CD4-positive, alpha-beta T cell treated with Interleukin-6 at 100 ng/mL for 8 hours (primary cell): Measurements from ENCODE around the gene IGFBP4.

ENCODE experiments used
- DNase-seq: peaks from one replicate; pipeline ENCODE4 v3.0.0-alpha.2; 2020; ENCODE audit warnings: mixed read lengths, low spot score

IGFBP4 gene

DNA sequence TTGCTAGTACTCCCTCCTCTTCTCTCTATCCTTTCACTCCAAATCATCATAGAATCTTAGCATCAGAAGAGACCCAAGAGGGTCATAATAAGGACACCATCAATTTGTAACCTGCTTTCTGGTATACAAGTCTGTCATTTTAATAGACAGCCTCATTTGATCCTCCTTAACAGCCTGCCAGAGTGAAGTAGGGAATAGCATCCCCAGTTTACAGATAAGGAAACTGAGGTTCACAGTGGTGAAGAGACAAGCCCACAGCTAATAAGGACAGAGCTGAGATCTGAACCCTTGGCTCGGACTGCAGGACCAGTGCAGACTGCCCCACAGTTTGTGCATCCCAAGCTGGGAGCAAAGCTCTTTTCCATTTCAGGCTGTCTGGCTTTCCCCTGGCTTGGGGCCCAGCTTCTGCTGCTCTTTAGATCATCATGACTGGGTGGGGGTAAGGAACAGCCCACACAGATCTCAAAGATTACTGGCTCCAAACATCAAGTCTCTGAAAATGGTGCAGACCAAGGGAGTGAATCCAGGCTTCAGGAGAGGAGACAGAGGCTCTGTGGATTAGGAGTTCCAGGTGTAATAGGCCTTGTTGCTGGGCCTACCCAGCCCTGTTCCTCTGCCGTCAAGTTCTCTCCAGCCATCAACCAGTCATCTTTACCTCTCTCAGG lies 10.3 kb upstream of the IGFBP4 start:
- no peak for DNase-seq

DNA sequence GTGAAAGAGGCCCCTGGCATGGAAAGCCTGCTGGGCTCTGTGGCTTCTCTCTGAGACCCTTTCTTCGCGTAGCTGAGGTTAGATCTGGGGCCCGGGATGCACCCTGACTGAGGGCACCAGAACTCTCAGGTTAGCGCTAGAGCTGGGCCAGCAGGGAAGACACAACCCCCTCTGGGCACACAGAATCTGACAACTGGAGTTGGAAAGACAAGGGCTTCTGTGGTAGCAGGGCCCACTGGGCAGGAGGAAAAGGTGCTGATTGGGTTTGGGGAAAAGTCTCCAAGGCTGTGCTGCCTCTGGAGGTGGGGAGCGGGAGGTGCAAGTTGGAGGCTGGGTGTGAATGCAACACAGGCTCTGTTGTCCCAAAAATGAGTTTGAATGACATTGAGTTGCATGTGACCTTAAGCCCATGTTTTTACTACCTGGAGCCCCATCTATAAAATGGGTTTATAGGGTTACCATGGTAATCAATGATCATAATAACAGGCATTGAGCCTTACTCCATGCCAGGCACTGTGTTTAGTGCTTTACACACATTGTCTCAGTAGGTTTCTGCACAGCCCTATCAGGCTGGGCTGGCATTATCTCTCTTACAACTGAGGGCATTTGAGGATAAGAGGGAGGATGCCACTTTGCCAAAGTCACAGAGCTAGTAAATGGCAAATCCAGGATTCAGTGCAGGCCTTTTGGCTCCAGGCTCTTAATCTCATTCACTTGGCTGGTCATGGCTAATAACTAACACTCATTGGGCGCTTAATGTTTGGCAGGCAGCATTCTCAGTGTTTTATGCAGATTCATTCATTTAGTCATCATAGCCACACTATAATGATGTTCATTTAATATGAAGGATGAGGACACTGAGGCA lies 9.5 kb upstream of the IGFBP4 start:
- no peak for DNase-seq

DNA sequence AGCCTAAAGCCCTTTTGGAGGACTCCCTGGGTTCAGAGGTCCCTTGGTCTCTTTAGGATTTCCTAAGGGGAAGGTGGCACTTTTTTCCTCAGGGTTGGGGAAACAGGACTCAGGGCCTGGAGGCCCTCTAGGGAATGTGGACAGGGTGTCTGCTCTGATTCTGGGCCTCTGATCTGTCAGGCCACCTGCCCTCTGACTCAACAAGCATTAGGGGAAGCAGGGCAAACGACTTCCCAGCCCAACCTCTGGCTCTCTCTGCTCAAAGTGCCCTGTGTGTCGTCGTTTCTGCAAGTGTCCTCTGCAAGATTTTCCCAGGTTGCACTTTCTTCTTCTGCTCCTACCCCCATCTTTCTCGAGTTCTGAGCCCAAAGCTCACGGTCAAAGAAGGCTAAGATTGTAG lies 6.6 kb upstream of the IGFBP4 start:
- no peak for DNase-seq

DNA sequence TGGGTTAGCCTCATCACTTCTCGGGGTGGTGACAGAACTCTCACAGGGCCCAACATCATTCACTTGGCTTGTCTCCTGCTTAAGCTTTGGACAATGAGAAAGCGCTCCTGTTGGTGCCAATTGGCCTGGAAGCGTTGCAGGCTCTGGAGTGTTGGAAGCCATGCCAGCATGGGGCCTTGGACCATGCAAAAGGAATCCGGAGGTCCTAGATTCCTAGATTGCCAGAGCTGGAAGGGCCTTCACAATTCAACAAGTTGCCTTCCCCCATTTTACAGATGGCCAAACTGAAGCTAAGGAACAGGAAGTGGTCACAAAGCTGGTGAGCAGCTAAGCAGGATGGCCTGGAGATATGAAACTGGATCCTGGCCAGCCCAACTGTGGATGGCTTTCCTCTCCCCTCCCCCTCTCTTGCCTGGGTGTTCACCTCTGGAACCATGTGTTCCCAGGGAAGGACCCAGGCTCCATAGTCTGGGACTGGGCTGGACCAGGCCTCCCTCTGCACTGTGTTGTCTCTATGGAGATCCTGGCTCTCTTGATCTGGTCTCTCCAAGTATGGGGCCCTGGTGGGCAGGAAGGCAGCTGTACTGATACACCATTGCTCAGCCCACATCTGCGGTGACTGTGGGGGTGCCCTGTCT lies 6.0 kb upstream of the IGFBP4 start:
- no peak for DNase-seq

DNA sequence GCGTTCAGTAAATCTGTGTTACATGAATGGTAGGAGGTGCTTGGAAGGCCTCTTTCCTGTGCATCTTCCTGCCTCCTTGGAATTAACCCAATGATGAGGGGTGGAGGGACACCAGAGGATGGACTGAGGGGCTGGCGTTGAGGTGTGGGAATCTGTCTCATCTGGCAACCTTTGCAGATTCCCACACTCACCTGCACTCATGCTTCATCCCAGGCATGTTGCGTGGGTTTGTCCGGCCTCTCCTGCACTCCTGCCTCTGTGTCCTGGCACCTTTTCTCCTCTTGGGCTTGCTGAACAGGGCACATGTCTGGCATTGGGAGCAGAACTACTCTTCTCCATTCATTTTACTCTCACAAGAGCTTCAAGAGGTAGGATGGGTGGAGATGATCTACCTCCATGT lies 3.1 kb upstream of the IGFBP4 start:
- no peak for DNase-seq

DNA sequence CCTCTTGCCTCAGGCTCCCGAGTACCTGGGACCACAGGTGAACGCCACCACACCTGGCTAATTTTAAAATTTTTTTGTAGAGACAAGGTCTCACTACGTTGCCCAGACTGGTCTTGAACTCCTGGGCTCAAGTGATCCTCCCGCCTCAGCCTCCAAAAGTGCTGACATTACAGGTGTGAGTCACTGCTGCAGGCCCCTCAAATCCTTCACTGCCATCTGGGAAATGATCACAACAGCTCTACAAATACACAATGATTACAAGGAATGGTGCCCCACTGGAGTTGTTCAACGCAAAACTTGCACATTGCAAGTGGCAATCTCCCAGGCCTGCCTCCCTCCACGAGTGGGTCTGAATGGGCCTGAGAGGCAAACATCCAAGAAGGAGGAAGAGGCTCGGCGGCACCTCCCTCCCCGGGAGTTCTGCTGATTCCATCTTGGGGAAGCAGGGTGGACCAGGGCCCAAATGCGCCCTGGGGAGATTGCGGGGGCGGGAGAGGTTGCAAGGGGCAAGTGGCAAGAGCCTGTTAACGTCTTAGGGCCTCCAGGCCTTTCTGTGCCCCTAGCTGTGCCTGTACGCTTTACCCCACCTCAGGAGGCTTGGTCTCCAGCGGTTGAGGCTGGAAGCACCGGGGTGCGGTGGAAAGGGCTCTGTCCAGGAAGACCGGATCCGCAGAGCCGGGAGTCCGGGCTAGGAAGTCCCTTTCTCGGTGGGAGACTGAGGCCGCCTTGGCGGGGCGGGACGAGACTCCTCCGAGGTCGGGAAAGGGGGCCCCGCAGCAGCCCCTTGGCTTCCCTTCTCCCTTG lies 656 bp upstream of the IGFBP4 start:
- no peak for DNase-seq

DNA sequence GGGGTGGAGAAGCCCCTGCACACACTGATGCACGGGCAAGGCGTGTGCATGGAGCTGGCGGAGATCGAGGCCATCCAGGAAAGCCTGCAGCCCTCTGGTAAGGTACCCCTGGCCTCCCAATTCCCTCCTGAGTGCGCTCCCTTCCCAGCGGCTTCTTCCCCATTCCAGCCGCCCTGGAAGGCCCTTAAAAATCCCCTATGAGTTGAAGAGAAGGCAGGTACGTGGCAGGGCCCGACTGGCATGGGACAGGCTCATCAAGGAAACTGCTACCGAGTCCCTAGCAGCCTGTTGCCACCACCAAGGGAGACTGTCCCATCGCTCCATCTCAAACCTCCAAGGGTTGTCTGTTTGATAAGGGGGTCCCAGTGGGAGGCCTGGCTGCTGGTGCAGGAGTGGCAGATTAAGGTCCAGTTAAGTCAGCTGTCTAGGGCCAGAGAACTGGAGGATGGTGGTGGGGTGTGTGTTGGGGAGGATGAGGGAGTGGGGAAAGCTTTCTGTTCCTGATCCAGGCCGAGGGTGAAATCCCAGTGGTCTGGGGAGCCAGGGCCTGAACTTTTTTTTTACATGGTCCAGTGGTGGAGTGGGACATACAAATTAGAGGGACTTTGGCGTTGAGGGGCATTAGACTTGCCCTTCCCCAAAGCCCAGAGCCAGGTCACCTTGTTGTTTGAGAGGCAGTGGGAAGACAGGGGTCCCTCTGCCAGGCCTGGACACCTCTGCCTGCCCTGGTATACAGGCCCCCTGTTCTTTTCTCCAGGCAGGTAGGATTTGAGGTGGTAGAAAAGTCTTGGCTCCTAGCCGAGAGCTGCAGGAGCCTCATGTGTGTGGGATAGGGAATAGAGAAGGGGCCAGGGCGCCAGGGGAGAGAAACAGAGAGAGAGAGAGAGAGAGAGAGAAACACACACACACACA lies 994 bp downstream of the IGFBP4 start:
- no peak for DNase-seq

DNA sequence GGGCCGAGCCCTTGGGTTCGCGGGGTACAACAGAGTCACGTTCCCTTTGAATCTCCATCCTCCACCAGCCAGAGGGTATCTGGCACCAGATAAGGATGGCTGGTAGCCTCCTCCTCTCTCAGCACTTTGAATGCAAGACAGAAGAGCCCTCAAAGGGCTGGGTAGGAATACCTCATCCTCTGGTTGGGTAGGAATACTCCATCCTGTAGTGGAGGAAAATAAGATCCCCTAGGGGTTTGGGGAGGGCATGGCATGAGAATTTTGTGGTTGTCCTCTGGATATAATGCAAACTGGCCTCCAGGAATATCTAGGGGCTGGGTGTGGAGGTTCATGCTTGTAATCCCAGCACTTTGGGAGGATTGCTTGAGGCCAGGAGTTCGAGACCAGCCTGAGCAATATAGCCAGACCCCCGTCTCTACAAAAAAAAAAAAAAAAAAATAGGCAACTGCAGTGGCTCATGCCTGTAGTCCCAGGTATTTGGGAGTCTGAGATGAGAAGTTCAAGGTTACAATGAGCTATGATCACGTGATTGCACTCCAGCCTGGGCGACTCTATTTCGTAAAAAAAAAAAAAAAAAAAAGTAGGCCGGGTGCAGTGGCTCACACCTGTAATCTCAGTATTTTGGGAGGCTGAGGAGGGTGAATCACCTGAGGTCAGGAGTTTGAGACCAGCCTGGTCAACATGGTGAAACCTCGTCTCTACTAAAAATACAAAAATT lies 2.7 kb downstream of the IGFBP4 start:
- DNase-seq, result no peak

DNA sequence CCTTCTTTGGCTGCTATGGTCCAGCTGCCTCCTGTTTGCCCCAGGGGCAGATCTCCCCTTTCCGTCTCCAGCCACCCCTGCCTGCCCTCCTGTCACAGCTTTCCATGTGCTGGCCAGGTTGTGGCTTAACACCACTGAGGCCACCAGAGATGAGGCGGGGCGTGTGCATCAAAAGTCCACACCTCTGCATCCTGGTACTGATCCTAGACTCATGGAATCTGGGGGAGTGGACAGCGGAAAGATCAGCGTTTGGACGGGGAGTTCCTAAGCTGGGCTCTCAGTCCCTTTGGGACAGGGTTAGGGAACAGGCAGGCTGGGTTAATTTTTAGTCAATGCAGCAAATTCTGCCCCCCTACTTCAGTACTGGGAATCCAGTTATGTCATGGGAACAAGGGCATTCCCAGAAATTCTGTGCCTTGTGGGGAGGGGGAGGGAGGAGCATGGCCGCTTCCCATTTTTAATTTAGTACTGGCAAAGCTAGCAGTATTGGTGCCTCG lies 3.9 kb downstream of the IGFBP4 start:
- no peak for DNase-seq

DNA sequence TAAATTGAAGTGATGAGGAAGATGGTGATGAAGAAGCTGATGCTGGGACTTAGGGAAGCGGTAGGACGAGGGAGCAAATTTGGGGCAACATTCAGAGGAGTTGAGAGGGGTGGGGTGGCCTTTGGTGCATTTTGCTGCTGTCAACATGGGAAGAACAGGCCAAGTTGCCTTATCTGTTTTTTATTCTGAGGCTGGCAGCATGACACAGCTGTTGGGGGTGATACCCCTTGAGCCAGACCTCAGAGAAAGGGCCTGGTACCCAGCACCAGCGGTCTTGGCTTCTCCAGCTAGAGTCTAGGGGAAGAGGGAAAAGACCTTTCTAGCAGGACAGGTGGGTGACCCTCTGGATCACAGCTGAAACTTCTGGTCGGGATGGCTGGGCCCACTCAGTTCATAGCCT lies 4.6 kb downstream of the IGFBP4 start:
- no peak for DNase-seq

DNA sequence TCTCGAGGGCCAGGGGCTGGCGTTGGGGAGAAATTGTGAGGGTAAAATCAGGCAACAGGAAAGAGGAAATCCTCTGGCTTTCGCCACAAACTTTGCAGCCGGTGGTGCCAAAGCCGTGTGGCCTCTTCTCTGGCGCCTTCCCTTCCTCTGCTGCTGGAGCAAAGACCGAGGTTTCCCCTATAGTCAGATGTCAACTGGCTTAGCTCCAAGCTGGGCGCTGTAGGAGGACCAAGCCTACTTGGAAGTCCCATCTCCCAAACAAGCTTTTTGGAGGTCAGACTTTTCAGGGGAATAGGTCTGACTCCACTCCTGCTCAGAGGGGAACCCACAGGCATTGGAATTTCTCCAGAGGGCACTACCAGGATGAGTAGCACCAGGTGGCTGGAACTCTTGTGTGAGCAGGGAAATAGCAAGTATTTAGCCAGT lies 5.0 kb downstream of the IGFBP4 start:
- no peak for DNase-seq

DNA sequence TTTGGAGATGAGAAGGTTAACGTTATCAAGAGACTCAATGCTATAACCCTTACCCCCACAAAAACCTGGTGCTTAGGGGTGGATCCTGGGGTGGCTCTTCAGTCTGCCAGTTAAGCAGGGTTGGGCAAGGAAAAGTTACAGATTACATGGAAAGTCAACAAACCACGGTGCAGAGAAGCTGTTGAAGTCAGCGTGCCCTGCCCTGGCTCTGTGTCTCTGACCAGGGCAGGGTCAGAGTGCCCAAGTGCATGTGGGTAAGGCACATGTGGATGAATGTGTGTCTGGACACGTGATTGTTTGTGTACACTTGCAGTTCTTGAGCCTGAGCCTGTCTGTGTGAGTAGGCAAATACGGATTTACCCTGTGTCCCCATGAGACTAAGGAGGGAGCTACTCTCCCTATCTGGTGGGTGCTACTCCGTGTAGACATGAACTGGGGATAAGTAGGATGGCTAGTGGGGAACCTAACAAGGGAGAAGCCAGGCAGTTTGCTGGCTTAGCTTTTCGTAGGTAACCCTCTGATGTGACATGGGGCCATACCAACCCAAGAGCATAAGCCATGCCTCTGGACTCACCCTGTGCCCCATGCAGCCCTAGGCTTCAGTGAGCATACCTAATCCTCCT lies 5.5 kb downstream of the IGFBP4 start:
- no peak for DNase-seq

DNA sequence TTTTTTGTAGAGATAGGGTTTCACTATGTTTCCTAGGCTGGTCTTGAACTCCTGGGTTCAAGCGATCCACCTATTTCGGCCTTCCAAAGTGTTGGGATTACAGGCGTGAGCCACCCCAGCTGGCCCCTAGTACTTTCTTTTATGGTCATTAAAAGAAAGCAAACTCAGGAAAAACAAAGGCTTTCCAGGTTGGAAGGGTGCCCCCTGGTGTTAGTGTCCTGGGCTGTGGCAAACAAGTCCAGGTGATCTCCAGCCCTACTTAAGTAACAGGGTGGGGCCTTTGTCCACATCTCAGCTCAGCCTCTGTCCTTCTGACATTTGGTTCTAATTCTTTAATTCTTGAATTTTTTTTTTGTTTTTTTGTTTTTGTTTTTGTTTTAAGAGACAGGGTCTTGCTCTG lies 6.9 kb downstream of the IGFBP4 start:
- DNase-seq, result peak; percentile 38

DNA sequence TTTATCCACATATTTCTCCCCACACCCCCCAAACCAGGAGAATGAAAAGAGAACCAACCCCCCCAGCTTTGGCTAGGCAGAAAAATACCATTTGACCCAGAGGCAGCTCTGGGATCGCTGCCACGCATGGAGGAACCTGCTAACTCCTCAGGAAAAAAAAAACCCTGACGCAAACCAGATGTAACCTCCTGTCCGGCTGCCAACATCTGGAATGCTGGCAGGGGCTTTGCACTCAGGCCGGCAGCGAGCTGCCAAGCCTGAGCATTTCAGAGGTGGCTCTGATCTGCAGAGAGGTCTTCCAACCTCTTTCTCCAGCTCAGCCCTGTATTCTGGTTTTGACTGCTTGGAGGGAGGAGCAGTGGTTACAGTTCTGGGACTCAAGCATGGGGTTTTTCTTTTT lies 8.2 kb downstream of the IGFBP4 start:
- no peak for DNase-seq

DNA sequence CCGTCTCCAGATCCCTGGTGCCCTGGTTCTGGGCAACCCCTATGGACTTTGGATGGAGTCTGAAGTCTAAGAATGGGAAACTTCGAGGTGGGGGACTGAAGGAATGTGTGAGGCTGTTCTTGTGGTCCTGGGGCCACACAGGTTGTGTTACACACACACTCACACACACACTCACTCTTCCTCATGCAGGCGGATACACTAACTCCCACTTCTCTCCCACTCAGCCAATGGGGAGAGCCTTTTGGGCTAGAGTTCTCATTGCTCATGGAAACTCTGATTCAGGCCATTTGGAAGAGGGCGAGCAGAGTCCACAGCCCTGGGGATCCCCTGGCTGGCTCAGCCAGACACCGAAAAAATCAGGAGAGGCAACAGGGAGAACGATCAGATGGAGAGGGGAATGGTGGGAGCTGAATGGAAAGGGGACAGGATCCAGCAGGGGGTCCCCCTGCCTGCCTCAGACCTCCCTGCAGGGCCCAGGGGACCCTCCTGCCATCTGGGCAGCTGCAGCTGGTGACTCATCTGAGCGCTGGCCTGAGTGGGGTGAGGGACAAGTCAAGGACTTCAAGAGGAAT lies 9.1 kb downstream of the IGFBP4 start:
- no peak for DNase-seq

DNA sequence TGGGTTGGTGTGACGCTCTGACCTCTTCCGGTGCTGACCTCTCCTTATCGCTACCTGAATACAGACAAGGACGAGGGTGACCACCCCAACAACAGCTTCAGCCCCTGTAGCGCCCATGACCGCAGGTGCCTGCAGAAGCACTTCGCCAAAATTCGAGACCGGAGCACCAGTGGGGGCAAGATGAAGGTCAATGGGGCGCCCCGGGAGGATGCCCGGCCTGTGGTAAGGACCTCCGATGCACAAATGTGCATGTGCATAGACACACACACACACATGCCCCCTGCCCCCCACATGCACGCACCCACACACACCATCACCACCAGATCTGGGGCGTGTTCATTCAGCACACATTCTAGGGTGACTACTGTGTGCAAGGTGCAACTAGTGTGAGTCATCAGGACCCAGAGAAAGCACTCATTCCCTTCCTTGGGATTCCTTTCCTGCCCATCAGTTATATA lies 9.7 kb downstream of the IGFBP4 start:
- DNase-seq, result no peak

DNA sequence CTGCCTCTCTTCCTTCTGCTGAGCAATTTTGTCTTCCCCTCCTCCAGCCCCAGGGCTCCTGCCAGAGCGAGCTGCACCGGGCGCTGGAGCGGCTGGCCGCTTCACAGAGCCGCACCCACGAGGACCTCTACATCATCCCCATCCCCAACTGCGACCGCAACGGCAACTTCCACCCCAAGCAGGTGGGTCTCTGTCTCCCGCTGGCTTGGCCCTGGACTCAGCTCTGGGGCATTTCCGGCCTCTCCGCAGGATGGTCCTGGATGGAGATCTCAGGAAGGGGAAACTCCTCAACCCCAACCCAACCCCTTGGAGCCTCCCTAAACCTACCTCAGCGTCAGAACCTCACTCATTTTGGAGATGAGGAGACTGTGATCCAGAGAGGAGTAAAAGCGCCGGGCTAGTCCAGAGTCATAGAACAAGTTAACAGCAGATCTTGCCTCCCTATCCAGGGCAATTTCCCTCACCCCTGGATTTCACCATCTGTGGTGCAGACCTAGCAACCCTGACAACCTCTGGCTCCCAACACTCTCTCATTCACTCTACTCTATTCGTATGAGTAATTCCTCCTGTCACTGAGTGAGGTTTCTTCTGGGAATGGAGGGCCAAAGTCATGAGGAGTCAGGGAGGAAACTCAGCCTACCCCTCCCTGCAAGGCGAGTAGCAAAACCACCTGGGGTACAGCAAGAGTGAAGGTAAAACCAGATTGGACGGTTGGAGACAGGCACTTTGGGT lies 10.8 kb downstream of the IGFBP4 start:
- no peak for DNase-seq

DNA sequence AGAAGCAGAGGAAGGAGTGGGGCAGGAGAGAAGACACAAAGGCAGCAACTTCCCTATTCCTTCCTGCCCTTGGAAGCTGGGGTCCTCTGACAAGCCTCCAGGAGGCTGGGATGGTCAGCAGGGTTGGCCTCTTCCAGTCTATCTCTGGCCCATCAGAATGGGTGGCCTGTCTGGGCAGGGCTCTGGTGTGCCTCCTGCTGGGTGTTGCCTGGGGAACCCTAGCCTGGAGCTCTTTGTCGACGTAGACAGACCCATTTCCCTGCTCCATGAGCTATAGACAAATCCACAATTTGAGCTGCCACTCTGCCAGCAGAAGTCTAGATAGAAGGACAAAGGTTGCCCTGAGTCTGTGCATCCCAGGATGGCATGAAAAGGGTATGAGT lies 11.4 kb downstream of the IGFBP4 start:
- DNase-seq, result no peak
